Epithelial cell of esophagus (primary cell): ENCODE measurements around the gene FBXO3.
"Not testable (repeated sequence)": the region's sequence is repeated elsewhere in the genome, so short reads cannot be mapped to it uniquely, and the experiment has no call there.

ENCODE experiments used
- DNase-seq: peaks from one replicate; pipeline ENCODE4 v3.0.0; 2010; ENCODE audit warnings: low read depth
- H3K4me3 ChIP-seq: 2 replicates; pipeline ENCODE4 v1.5.1; 2011; ENCODE audit warnings: mild to moderate bottlenecking, low read length, control low read depth
- CTCF ChIP-seq: IDR thresholded peaks from 2 replicates; pipeline ENCODE4 v1.5.1; 2011; ENCODE audit warnings: low read depth, mild to moderate bottlenecking, low read length, control low read depth, inconsistent platforms; ENCODE audit not compliant: insufficient read depth; ENCODE audit errors: missing control alignments

FBXO3 gene

GRCh38 chr11:33773987-33774735, at the start of gene FBXO3:
Gene FBXO3 (minus strand): TSS chr11:33774520. CDS start chr11:33774497, 23 bp downstream.
- TF ChIP-seq CTCF, result no peak
- H3K4me3 ChIP-seq, result peak within 1 kb of the TSS; percentile 77
- peak; percentile 88 for DNase-seq

GRCh38 chr11:33822981-33823380, 48.7 kb upstream of the FBXO3 start:
- H3K4me3 ChIP-seq, DNase-seq: not testable (repeated sequence)

- TF ChIP-seq CTCF, result no peak
- H3K4me3 ChIP-seq, result no peak overlapping the region
- no peak for DNase-seq
Measured at GRCh38 chr11:33819278-33820035, 45.1 kb upstream of the FBXO3 start.

- peak; percentile 84 for DNase-seq
- peak; percentile 94 for TF ChIP-seq CTCF
Measured at GRCh38 chr11:33808228-33808828, 34.0 kb upstream of the FBXO3 start.

GRCh38 chr11:33804471-33804870, 30.2 kb upstream of the FBXO3 start:
- TF ChIP-seq CTCF, result no peak

More at GRCh38 chr11:33808228-33808828, 34.0 kb upstream of the FBXO3 start:
- H3K4me3 ChIP-seq, result no peak overlapping the region

GRCh38 chr11:33802194-33802950, 28.1 kb upstream of the FBXO3 start:
- no peak for TF ChIP-seq CTCF
- no peak overlapping the region for H3K4me3 ChIP-seq
- peak; percentile 93 for DNase-seq

More at GRCh38 chr11:33804471-33804870, 30.2 kb upstream of the FBXO3 start:
- no peak for DNase-seq
- H3K4me3 ChIP-seq, result no peak overlapping the region

GRCh38 chr11:33801821-33802193, 27.5 kb upstream of the FBXO3 start:
- no peak for DNase-seq
- TF ChIP-seq CTCF, result no peak
- no peak overlapping the region for H3K4me3 ChIP-seq
